Breast epithelium (tissue), 4 donors: ENCODE results near the gene BPIFA3. TPM values are rescaled to one million over a fixed set of nuclear protein-coding genes. Genes with fewer than 3 reads are reported as not detected.

ENCODE experiments used
- DNase-seq, 2 donors: peaks; one replicate each; pipeline ENCODE4 v3.0.0-alpha.2; 2019; ENCODE audit warnings: low spot score in 2 of 2
- H3K27ac ChIP-seq, 2 donors: fragments of 200-600 bp; sonication (generic) in 1 of 2; one replicate each; pipeline ENCODE4 v1.5.1; 2016 to 2019; ENCODE audit warnings: mild to moderate bottlenecking in 1 of 2
- H3K27me3 ChIP-seq, 2 donors: fragments of 200-600 bp; sonication (generic) in 1 of 2; one replicate each; pipeline versions ENCODE4 v1.5.1 to v1.6.0; 2017 to 2019; ENCODE audit warnings: control low read depth in 1 of 2, mild to moderate bottlenecking in 1 of 2
- H3K36me3 ChIP-seq: fragments of 200-600 bp; one replicate; pipeline ENCODE4 v1.5.1; 2019
- H3K4me1 ChIP-seq, 2 donors: fragments of 200-600 bp; sonication (generic); one replicate each; pipeline ENCODE4 v1.5.1; 2016 to 2019; ENCODE audit warnings: control low read depth in 1 of 2
- H3K4me3 ChIP-seq, 3 donors: fragments of 200-600 bp; sonication (generic); 1 replicate in 2 of 3; 2 replicates in 1 of 3; pipeline ENCODE4 v1.5.1; 2016 to 2019; ENCODE audit warnings: mild to moderate bottlenecking in 3 of 3, moderate library complexity in 2 of 3
- H3K9me3 ChIP-seq, 2 donors: fragments of 200-600 bp; sonication (generic) in 1 of 2; one replicate each; pipeline ENCODE4 v1.5.1; 2016 to 2019; ENCODE audit warnings: control low read depth in 1 of 2
- CTCF ChIP-seq, 3 donors: fragments of 450-650 bp; IDR thresholded peaks; one replicate each; pipeline ENCODE4 v1.5.1; 2016 to 2017; ENCODE audit warnings: antibody characterized with exemption in 3 of 3, mild to moderate bottlenecking in 3 of 3, moderate library complexity in 3 of 3
- POLR2A ChIP-seq: fragments of 450-650 bp; IDR thresholded peaks from one replicate; pipeline ENCODE4 v1.6.1; 2016; ENCODE audit warnings: antibody characterized with exemption, mild to moderate bottlenecking, moderate library complexity
- POLR2AphosphoS5 ChIP-seq, 3 donors: sonication (generic); formaldehyde crosslinking; IDR thresholded peaks; one replicate each; pipeline ENCODE4 v1.6.1; 2017; ENCODE audit warnings: antibody characterized with exemption in 3 of 3
- intact Hi-C: fragments of 100-400 bp; cut with DNase I; formaldehyde crosslinking; loops from one replicate; pipeline ENCODE4 v1.15.1; 2023; ENCODE audit warnings: low total_unique reads
- total RNA-seq, 3 donors: library from RNA; depleted of rRNA; stranded (reverse); fragments of >200 nt; gene quantifications; one replicate each; pipeline ENCODE4 v1.1.0, GENCODE V29; 2016

BPIFA3 gene
- total RNA-seq, 3 donors from 2014 or later = not detected

- DNase-seq = no peak
- Histone ChIP-seq H3K9me3 (no peaks in the 10 kb centered on the region), H3K27ac (no peak overlapping the region), H3K4me3 (no peak overlapping the region), H3K36me3 (no peaks in the 10 kb centered on the region), H3K27me3 (no peaks in the 10 kb centered on the region), H3K4me1 (no peaks in the 10 kb centered on the region)
- TF ChIP-seq POLR2AphosphoS5 (IDR thresholded peaks at IDR 0.05) (no peak), POLR2A (no peak), CTCF (IDR thresholded peaks at IDR 0.05) (no peak)
- intact Hi-C loops = no loop called here
Measured at GRCh38 chr20:33276303-33277113, 59.4 kb downstream of the BPIFA3 start.

Other genes with a start within 250 kb of the BPIFA3 start
- not detected for gene SUN5, start 212.9 kb upstream of the BPIFA3 start, total RNA-seq
- gene BPIFB2, start 209.6 kb upstream of the BPIFA3 start, total RNA-seq = 1 to 10 TPM in 1 of 3 donors, under 1 TPM in 1, not detected in 1; 0.98 to 1.0 TPM
- not detected for gene BPIFB6, start 185.7 kb upstream of the BPIFA3 start, total RNA-seq
- gene BPIFB3, start 163.4 kb upstream of the BPIFA3 start, total RNA-seq = not detected
- not detected for gene BPIFB4, start 137.7 kb upstream of the BPIFA3 start, total RNA-seq
- gene BPIFA2, start 49.2 kb upstream of the BPIFA3 start, total RNA-seq = not detected
- not detected for gene BPIFA1, start 18.6 kb downstream of the BPIFA3 start, total RNA-seq
- 1 to 10 TPM in 1 of 3 donors, under 1 TPM in 1, not detected in 1; 0.66 to 1.0 TPM for gene BPIFB1, start 65.9 kb downstream of the BPIFA3 start, total RNA-seq
- gene CDK5RAP1, start 184.2 kb downstream of the BPIFA3 start, total RNA-seq = 10 to 100 TPM; 21.8 to 32.4 (median 29.4) TPM
- 100 to 1,000 TPM in 1 of 3 donors, 10 to 100 TPM in 2; 19.3 to 121 (median 21.1) TPM for gene SNTA1, start 226.4 kb downstream of the BPIFA3 start, total RNA-seq